Heart left ventricle (tissue), 16 donors: ENCODE data around the gene APC2. TPM values are rescaled to one million over a fixed set of nuclear protein-coding genes. Genes with fewer than 3 reads are reported as not detected.

Experiments used
- ATAC-seq, 4 donors: fragments of 200-7000 bp; cut with Tn5 transposase; one replicate each; pipeline ENCODE4 v1.9.1; 2020 to 2022; ENCODE audit warnings: moderate library complexity in 4 of 4, mild to moderate bottlenecking in 3 of 4, moderate number of reproducible peaks in 1 of 4
- DNase-seq, 5 donors: peaks; one replicate each; pipeline ENCODE4 v3.0.0-alpha.2; 2020
- H3K27ac ChIP-seq, 12 donors: fragments of 200-600 bp; sonication (generic) in 4 of 12; one replicate each; pipeline versions ENCODE4 v1.5.0 to v1.8.0; 2016 to 2022; ENCODE audit warnings: mild to moderate bottlenecking in 2 of 12
- H3K27me3 ChIP-seq, 9 donors: fragments of 200-600 bp; sonication (generic) in 2 of 9; one replicate each; pipeline versions ENCODE4 v1.5.1 to v1.8.0; 2016 to 2022; ENCODE audit warnings: mild to moderate bottlenecking in 3 of 9
- H3K36me3 ChIP-seq, 9 donors: fragments of 200-600 bp; sonication (generic) in 2 of 9; one replicate each; pipeline versions ENCODE4 v1.5.0 to v1.8.0; 2018 to 2022; ENCODE audit warnings: mild to moderate bottlenecking in 2 of 9
- H3K4me1 ChIP-seq, 12 donors: fragments of 200-600 bp; sonication (generic) in 4 of 12; one replicate each; pipeline versions ENCODE4 v1.5.0 to v1.8.0; 2016 to 2022; ENCODE audit warnings: mild to moderate bottlenecking in 3 of 12
- H3K4me3 ChIP-seq, 12 donors: fragments of 200-600 bp; sonication (generic) in 4 of 12; one replicate each; pipeline versions ENCODE4 v1.5.0 to v1.8.0; 2017 to 2022; ENCODE audit warnings: mild to moderate bottlenecking in 9 of 12, moderate library complexity in 4 of 12
- H3K9me3 ChIP-seq, 12 donors: fragments of 200-600 bp; sonication (generic) in 4 of 12; one replicate each; pipeline versions ENCODE4 v1.5.0 to v1.8.0; 2016 to 2022; ENCODE audit warnings: mild to moderate bottlenecking in 1 of 12
- CTCF ChIP-seq, 12 donors: fragments of 200-600 bp; sonication (generic) in 4 of 12; IDR thresholded peaks; one replicate each; pipeline versions ENCODE4 v1.5.0 to v1.8.0; 2018 to 2022; ENCODE audit warnings: antibody characterized with exemption in 12 of 12, mild to moderate bottlenecking in 5 of 12
- POLR2A ChIP-seq, 2 donors: fragments of 450-650 bp; IDR thresholded peaks; one replicate each; pipeline ENCODE4 v1.6.1; 2017; ENCODE audit warnings: antibody characterized with exemption in 2 of 2, mild to moderate bottlenecking in 2 of 2, moderate library complexity in 2 of 2
- WGBS, 4 donors: extraction: QIAGEN DNeasy Blood & Tissue Kit in 2 of 4; methylation state at CpG; one replicate each; pipeline versions ENCODE4 v1.1.5 to v1.1.7; 2013 to 2018; 5-methylcytosine and 5-hydroxymethylcytosine counted together
- intact Hi-C, 10 donors: fragments of 100-400 bp; cut with DNase I; formaldehyde crosslinking; loops; one replicate each; pipeline versions ENCODE4 v1.11.1 to v1.14.2; 2022
- polyA plus RNA-seq, 2 donors: library from polyadenylated mRNA; stranded (reverse); fragments of 200-250 nt; gene quantifications; one replicate each; pipeline ENCODE4 v1.2.3, GENCODE V29; 2013
- total RNA-seq, 9 donors: library from RNA; depleted of rRNA in 2 of 9; stranded (reverse); fragments of >200 nt in 2 of 9; fragmentation: NEBNext Ultra II Directional in 3 of 9; extraction: Animal tissue kit (Norgen Biotek cat#: 25700) in 3 of 9; gene quantifications; one replicate each; pipeline versions ENCODE4 v1.1.0 to v1.2.4, GENCODE V29; 2016 to 2023
- donor health status: ischemic (EF 13 %, LVEDD 7.1; RV severe dilation, severe dysfunction).
- donor health status: healthy with polysubstance abuse.
- donor health status: DM: no; HTN: yes; CAD: no.
- donor health status: DM: no; HTN: no; CAD: no.
- donor health status: ischemic (EF 25% LVEDD 6.9; RV normal size, moderate dysfunction).
- donor health status: ischemic (EF 25% LVEDD 5.7; RV mildly dilated, moderate dysfunction).
- donor health status: healthy.
- donor health status: DM: yes; HTN: yes; CAD: no.
- donor health status: ischemic (EF 35%, LVEDD 5.7; RV mildly dilated, moderate dysfunction).
- donor health status: nonischemic (EF 11% LVEDD 7.7; RV severe dilation, severe dysfunction).
- donor health status: DM: yes; HTN: yes; CAD: no.
- donor health status: PGD.
- donor health status: ischemic (EF 29% LVEDD 5.4; RV normal size, mild dysfunction).
- donor health status: nonischemic (EF 23%, LVEDD 6.1; RV moderate dilation, normal function).

The APC2 gene
- total and polyA plus RNA-seq, 11 donors, result 0.04 to 0.72 (median 0.11) TPM; not detected in 1

- ATAC-seq (no peak), DNase-seq (no peak)
- Histone ChIP-seq H3K4me1 (peaks cover 0 to 35% (median 4%) of the 10 kb centered on the region in 12 donors), H3K4me3 (no peak overlapping the region), H3K36me3 (peaks cover 0 to 98% (median 92%) of the 10 kb centered on the region in 9 donors), H3K9me3 (no peaks in the 10 kb centered on the region), H3K27me3 (no peaks in the 10 kb centered on the region), H3K27ac (no peak overlapping the region)
- intact Hi-C loops, result no loop called here
- WGBS, 4 donors, result 82 to 90% (median 86%) methylated on average over 31 to 33 of the region's 33 CpGs
- TF ChIP-seq CTCF (IDR thresholded peaks at IDR 0.05), result no peak
- TF ChIP-seq POLR2A (IDR thresholded peaks at IDR 0.05), result no peak
Measured at GRCh38 chr19:1425102-1425837, 24.7 kb upstream of the APC2 start.

GRCh38 chr19:1425902-1426301 lies 24.0 kb upstream of the APC2 start:
- ATAC-seq (no peak), DNase-seq (no peak)
- Histone ChIP-seq H3K9me3 (no peaks in the 10 kb centered on the region), H3K4me3 (no peak overlapping the region), H3K27ac (no peak overlapping the region), H3K27me3 (no peaks in the 10 kb centered on the region), H3K4me1 (peaks cover 0 to 39% (median 4%) of the 10 kb centered on the region in 12 donors), H3K36me3 (peaks cover 0 to 98% (median 92%) of the 10 kb centered on the region in 9 donors)
- WGBS, 4 donors, result 92 to 95% (median 93%) methylated on average over 12 to 14 of the region's 14 CpGs
- no peak for TF ChIP-seq CTCF (IDR thresholded peaks at IDR 0.05)
- TF ChIP-seq POLR2A (IDR thresholded peaks at IDR 0.05), result no peak
- intact Hi-C loops, result no loop called here

GRCh38 chr19:1426736-1427135 lies 23.2 kb upstream of the APC2 start:
- Histone ChIP-seq H3K27ac (no peak overlapping the region), H3K4me3 (no peak overlapping the region), H3K27me3 (no peaks in the 10 kb centered on the region), H3K9me3 (no peaks in the 10 kb centered on the region), H3K4me1 (peaks cover 0 to 39% (median 4%) of the 10 kb centered on the region in 12 donors), H3K36me3 (peaks cover 0 to 98% (median 92%) of the 10 kb centered on the region in 9 donors)
- no peak for DNase-seq
- TF ChIP-seq CTCF (IDR thresholded peaks at IDR 0.05) (no peak), POLR2A (IDR thresholded peaks at IDR 0.05) (no peak)
- WGBS, 4 donors, result 58 to 66% (median 60%) methylated on average over 9 of the region's 9 CpGs
- no peak for ATAC-seq
- intact Hi-C loops, result no loop called here

GRCh38 chr19:1427221-1427920 lies 22.6 kb upstream of the APC2 start:
- DNase-seq, result no peak
- WGBS, 4 donors, result 89 to 91% (median 91%) methylated on average over 27 of the region's 27 CpGs

More at GRCh38 chr19:1427221-1427920, 22.6 kb upstream of the APC2 start:
- intact Hi-C loops, result no loop called here
- Histone ChIP-seq H3K4me1 (peaks cover 0 to 39% (median 4%) of the 10 kb centered on the region in 12 donors), H3K27me3 (no peaks in the 10 kb centered on the region), H3K27ac (no peak overlapping the region), H3K4me3 (no peak overlapping the region), H3K9me3 (no peaks in the 10 kb centered on the region), H3K36me3 (peaks cover 0 to 98% (median 92%) of the 10 kb centered on the region in 9 donors)
- ATAC-seq, result no peak
- no peak for TF ChIP-seq POLR2A (IDR thresholded peaks at IDR 0.05)
